HG03457 (cell line): ENCODE measurements around the gene HNRNPH2.

Source experiments
- ATAC-seq: cut with Tn5 transposase; IDR thresholded peaks from one replicate; pipeline ENCODE4 v1.9.1; 2021; ENCODE audit warnings: moderate number of reproducible peaks; ENCODE audit not compliant: unreplicated experiment

The HNRNPH2 gene

DNA sequence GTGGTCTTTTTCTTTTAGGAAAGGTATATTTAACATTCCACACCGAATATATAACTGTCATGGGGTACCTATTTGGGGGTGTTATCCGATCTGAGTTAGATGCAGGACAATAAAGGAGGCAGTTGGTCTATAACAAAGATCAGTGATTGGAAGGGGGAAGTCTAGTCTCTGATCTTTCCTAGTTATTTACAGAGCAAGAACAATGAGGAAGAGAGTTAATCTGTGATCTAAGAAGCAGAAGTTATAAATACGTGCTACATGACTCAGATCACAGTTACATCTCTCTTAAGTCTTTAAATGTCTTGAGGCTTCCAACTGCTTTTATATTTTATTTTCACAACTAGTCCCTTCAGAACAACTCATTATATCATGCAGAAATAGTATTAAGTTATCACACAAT lies 44.0 kb downstream of the HNRNPH2 start:
- ATAC-seq: no peak

- ATAC-seq: no peak
These were observed 52.6 kb downstream of the HNRNPH2 start for GRCh38 chrX:101460669-101461068.

GRCh38 chrX:101462892-101463291 lies 54.9 kb downstream of the HNRNPH2 start:
- ATAC-seq: no peak
